Spleen (tissue), 7 donors: ENCODE measurements around the gene POGLUT2.

Experiments
- CTCF ChIP-seq, 11 experiments: fragments of 200-600 bp in 7 of 11; fragments of 450-650 bp in 4 of 11; sonication (generic) in 4 of 11; IDR thresholded peaks in 8 of 11; conservative IDR thresholded peaks in 3 of 11; 1 replicate in 7 of 11; 2 replicates in 4 of 11; pipeline versions ENCODE4 v1.4.0 to v1.8.0; 2016 to 2021; ENCODE audit warnings: antibody characterized with exemption in 11 of 11, inconsistent platforms in 4 of 11, mild to moderate bottlenecking in 1 of 11
- POLR2AphosphoS5 ChIP-seq, 3 donors: sonication (generic); formaldehyde crosslinking; IDR thresholded peaks; one replicate each; pipeline ENCODE4 v1.5.1; 2017; ENCODE audit warnings: antibody characterized with exemption in 3 of 3
- donor health status: DM: no; HTN: no; CAD: no; lungs with moderate emphysema.
- donor health status: DM: no; HTN: no; CAD: no.
- donor health status: DM: no; HTN: no; CAD: no.

GRCh38 chr13:102817907-102818306, 19.1 kb upstream of the POGLUT2 start:
- TF ChIP-seq CTCF (IDR thresholded peaks at IDR 0.05 in 8 of 11, conservative IDR thresholded peaks at IDR 0.05 in 3 of 11) (no peak), POLR2AphosphoS5 (IDR thresholded peaks at IDR 0.05) (no peak)
